ENCODE data around the gene ZWILCH.

The ZWILCH gene

GRCh38 chr15:66523926-66524325, 18.8 kb downstream of the ZWILCH start:
- Histone ChIP-seq H3K27me3 (ENCODE audit: insufficient read depth, poor library complexity, severe bottlenecking) (no peaks in the 10 kb centered on the region), H3K4me3 (replicated peaks; ENCODE audit: insufficient read depth, low read length) (no peak overlapping the region), H3K27ac (replicated peaks) (no peak overlapping the region)
- TF ChIP-seq SPI1 (IDR thresholded peaks at IDR 0.05; ENCODE audit: borderline replicate concordance, low read depth) (no peak), GABPA (IDR thresholded peaks at IDR 0.05; ENCODE audit: low read depth) (no peak), REST (IDR thresholded peaks at IDR 0.05; ENCODE audit: insufficient replicate concordance, low read depth) (no peak), POLR2AphosphoS5 (IDR thresholded peaks at IDR 0.05; ENCODE audit: low read depth) (no peak), CTCF (IDR thresholded peaks at IDR 0.05; ENCODE audit: insufficient read depth, low read length) (no peak)
- no peak for DNase-seq (ENCODE audit: low read depth in 1 of 2, low spot score in 1 of 2)

GRCh38 chr15:66524838-66525237, 19.7 kb downstream of the ZWILCH start:
- DNase-seq (ENCODE audit: low read depth in 1 of 2, low spot score in 1 of 2) = no peak
- Histone ChIP-seq H3K27me3 (ENCODE audit: insufficient read depth, poor library complexity, severe bottlenecking) (no peaks in the 10 kb centered on the region), H3K4me3 (replicated peaks; ENCODE audit: insufficient read depth, low read length) (no peak overlapping the region), H3K27ac (replicated peaks) (no peak overlapping the region)
- TF ChIP-seq SPI1 (IDR thresholded peaks at IDR 0.05; ENCODE audit: borderline replicate concordance, low read depth) = no peak
- TF ChIP-seq POLR2AphosphoS5 (IDR thresholded peaks at IDR 0.05; ENCODE audit: low read depth) = no peak
- no peak for TF ChIP-seq GABPA (IDR thresholded peaks at IDR 0.05; ENCODE audit: low read depth)
- TF ChIP-seq CTCF (IDR thresholded peaks at IDR 0.05; ENCODE audit: insufficient read depth, low read length) = no peak
- TF ChIP-seq REST (IDR thresholded peaks at IDR 0.05; ENCODE audit: insufficient replicate concordance, low read depth) = no peak

GRCh38 chr15:66535056-66535455, 29.9 kb downstream of the ZWILCH start:
- Histone ChIP-seq H3K4me3 (replicated peaks; ENCODE audit: insufficient read depth, low read length) (no peak overlapping the region), H3K27ac (replicated peaks) (no peak overlapping the region), H3K27me3 (ENCODE audit: insufficient read depth, poor library complexity, severe bottlenecking) (no peaks in the 10 kb centered on the region)
- no peak for DNase-seq (ENCODE audit: low read depth in 1 of 2, low spot score in 1 of 2)
- no peak for TF ChIP-seq CTCF (IDR thresholded peaks at IDR 0.05; ENCODE audit: insufficient read depth, low read length)
- TF ChIP-seq POLR2AphosphoS5 (IDR thresholded peaks at IDR 0.05; ENCODE audit: low read depth) = no peak
- no peak for TF ChIP-seq GABPA (IDR thresholded peaks at IDR 0.05; ENCODE audit: low read depth)
- TF ChIP-seq REST (IDR thresholded peaks at IDR 0.05; ENCODE audit: insufficient replicate concordance, low read depth) = no peak
- no peak for TF ChIP-seq SPI1 (IDR thresholded peaks at IDR 0.05; ENCODE audit: borderline replicate concordance, low read depth)
